GM19035 (cell line): ENCODE data around the gene MAGED1.
"Not testable (repeated sequence)": the region's sequence is repeated elsewhere in the genome, so short reads cannot be mapped to it uniquely, and the experiment has no call there.

Experiments
- ATAC-seq: cut with Tn5 transposase; IDR thresholded peaks from one replicate; pipeline ENCODE4 v1.9.1; 2021; ENCODE audit not compliant: unreplicated experiment

The MAGED1 gene

DNA sequence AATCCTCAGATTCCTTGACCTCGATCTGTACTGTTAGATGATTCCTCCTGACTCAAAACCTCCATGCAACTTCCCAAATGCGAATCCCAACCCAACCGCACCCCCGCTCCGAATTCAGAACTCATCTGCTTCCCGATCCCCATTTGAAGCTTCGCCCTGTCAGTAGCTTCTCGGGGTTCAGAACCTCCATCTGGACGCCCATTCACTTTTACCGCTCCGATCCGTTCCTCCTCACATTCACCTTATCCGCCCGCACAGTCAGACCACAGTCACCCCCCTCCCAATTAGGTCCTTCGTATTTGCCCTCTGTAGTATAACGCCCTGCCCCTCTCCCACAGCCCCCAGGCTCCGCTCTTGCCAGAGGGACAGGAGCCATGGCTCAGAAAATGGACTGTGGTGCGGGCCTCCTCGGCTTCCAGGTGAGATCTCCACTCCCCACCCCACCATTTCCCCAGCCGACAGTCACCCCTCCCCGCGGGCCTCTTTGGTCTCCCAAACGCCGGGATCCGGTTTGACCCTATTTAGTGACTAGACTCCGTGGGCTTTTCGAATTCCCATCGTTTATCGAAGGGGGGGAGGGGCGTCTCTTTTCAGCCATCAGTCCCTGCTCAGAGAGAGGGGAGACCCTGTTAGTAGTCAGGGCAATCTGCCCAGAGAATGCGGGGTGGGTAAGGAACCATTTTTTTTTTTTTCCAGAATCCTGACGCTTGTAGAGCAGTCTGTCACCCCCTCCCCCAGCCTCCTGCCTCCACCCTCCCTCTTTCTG lies 691 bp downstream of the MAGED1 start:
- no peak for ATAC-seq

DNA sequence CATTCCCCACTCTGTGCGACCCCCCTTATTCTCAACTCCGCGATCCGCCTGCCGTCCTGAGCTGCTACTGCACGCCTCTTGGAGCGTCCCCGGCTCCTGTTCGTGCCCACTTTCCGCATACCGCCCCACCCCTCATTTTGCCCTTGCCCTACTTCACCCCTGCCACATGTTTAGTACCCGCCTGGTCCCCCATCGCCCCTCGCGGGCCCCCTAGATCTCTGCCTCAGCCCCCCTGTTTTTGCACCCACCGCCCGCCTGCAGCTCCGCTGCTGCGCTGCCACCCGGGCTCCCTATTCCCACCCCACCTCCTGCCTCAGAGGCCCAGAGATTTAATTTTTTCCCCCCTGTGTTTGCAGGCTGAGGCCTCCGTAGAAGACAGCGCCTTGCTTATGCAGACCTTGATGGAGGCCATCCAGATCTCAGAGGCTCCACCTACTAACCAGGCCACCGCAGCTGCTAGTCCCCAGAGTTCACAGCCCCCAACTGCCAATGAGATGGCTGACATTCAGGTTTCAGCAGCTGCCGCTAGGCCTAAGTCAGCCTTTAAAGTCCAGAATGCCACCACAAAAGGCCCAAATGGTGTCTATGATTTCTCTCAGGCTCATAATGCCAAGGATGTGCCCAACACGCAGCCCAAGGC lies 1.4 kb downstream of the MAGED1 start:
- peak; percentile 67 for ATAC-seq

DNA sequence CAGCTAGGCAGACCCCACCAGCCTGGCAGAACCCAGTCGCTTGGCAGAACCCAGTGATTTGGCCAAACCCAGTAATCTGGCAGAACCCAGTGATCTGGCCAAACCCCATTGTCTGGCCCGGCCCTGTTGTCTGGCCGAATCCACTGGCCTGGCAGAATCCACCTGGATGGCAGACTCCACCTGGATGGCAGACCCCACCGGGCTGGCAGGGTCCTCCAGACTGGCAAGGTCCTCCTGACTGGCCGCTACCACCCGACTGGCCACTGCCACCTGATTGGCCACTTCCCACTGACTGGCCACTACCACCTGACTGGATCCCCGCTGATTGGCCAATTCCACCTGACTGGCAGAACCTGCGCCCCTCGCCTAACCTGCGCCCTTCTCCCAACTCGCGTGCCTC lies 3.2 kb downstream of the MAGED1 start:
- ATAC-seq, result no peak

DNA sequence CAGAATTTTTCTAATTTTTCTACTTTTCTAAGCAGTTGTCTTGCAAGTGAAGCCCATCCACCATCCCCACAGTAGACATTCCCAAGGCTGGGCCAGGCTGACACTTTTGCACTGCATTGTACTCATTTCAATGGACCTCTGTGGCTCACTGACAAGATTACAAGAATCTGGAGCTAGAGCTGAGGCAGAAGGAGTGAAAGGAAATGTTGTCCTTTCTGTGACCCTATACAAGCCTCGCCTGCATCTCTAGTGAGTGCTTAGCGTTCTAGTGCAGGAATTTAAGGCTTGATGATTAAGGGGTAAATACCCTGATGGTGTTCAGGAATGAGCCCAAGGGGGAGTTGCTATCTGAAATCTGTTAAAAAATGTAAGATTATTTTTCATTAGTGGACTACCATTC lies 6.3 kb downstream of the MAGED1 start:
- ATAC-seq, result no peak

DNA sequence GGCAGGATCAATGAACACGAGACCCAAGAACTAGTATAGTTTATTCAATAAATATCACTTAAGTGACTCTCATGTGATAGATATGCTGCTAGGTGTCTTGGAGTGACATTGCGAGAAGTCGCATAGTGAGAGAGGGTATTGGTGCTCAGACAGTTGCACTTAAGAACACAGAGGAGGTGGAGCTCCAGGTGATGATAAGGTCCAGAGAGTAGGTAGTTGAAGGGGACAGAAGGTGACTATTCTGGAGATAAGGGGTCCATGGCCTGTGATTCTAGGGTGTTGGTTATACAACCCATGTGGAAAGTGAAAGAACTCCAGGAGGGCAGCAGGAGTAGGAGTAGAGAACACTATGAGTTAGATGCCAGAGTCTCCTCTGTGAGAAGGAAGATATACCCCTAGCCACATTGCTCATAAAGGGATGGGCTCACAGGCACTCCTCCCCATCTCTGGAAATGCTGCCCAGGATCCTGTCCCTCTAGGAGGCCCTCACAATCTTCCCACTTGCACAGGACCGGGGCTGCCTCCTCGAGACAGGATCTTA lies 9.2 kb downstream of the MAGED1 start:
- ATAC-seq, result no peak

DNA sequence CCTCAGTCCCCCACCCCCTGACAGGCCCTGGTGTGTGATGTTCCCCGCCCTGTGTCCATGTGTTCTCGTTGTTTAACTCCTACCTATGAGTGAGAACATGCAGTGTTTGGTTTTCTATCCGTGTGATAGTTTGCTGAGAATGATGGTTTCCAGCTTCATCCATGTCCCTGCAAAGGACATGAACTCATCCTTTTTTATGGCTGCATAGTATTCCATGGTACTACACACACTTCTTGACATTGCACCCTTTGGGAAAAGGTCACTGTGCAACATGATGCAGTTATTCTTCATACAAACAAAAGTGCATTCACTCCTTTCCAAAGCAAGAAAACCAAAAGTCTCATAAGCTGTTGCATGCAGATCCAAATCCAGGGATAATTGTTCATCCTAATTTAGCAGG lies 11.7 kb downstream of the MAGED1 start:
- ATAC-seq, result not testable (repeated sequence)

DNA sequence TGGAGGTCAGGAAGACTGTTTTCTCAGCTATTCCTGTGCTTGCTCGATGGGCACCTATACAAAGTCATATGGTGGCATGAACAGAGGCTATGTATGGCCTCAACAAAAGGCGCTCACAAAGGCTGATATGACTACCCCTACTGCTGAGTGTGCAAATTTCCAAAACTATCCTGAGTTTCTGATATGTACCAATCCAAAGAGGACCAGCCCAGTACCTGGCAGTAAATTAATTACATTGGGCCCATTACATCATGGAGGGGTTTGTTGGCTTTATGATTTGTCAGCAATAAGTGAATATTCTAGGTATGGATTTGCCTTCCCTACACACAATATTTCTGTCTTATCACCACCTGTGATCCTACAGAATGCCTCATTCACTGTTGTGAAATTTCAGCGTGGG lies 12.3 kb downstream of the MAGED1 start:
- no peak for ATAC-seq

DNA sequence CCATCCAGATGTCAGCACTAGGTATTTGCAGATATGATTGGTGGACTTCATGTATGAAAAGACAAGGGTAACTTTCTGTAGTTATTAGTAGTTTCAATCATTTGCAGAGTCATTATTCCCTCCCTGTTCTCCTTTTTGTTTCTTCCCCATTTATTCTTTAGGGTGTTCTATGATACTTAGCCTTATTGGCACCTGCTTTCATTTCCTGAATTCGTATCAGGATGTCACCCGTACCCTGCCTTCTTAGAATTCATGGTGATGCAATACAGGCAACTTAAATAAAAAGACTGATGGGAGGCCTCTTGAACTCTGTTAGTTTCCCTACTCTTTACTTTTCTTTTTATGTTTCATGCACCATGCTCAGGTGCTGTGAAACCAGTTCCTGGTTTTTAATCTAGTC lies 24.2 kb downstream of the MAGED1 start:
- ATAC-seq, result no peak

DNA sequence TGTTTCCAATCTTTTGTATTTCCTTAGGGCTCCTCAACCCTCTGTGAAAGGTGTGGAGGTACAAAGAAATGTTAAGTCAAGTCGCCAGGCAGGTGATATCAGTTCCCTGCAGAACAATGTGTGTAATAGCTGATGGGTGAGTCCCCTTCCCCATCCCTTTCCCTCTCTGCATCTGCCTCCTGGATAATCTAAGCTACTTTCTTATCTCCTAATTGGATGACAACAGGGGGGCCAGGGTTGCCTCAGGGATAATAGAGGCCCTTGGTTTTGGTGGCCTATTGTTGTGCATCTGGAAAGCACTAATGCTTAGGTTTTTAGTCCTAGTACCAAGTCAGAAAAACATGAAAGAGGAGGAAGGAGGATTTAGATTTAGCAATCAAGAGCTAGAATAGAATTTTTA lies 29.1 kb downstream of the MAGED1 start:
- no peak for ATAC-seq

DNA sequence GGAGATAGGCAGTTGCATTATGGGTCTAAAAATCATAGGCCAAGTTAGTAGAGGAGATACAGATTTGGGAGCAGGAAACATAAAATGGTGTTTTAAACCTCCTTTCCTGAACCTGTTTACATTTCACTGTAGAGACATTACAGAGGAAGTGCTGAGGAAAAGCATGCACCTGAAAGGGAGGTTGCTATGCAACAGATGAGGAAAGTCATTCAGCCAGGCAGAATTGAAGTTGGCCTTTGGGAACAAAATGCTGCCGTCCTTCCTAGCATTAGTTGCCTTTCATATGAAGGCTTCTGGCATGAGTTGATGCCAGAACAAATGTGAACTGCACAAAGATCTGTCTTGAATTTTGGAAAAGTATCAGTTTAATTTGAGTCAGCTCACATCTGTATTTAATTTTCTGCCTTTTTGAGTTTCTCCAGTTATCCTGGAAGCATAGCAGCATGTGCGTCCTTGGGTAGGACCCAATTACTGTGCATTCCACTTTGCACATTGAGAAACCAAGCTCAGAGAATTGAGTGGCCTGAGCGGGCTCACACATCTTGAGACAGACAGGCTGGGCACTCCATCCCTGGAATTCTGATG lies 38.2 kb downstream of the MAGED1 start:
- ATAC-seq, result no peak
